GM18858 (cell line): ENCODE results near the gene PDZD8.
"Not testable (repeated sequence)": the region's sequence is repeated elsewhere in the genome, so short reads cannot be mapped to it uniquely, and the experiment has no call there.

ENCODE experiments used
- ATAC-seq: cut with Tn5 transposase; IDR thresholded peaks from one replicate; pipeline ENCODE4 v1.9.1; 2021; ENCODE audit not compliant: unreplicated experiment

The PDZD8 gene

DNA sequence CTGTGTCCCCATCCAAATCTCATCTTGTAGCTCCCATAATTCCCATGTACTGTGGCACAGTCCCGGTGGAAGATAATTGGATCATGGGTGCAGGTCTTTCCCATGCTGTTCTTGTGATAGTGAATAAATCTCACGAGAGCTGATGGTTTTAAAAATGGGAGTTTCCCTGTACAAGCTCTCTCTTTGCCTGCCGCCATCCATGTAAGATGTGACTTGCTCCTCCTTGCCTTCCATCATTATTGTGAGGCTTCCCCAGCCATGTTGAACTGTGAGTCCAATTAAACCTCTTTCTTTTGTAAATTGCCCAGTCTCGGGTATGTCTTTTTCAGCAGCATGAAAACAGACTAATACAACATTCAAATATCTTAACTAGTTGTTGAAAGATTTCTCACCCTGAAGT, 145.1 kb downstream of the PDZD8 start:
- not testable (repeated sequence) for ATAC-seq

DNA sequence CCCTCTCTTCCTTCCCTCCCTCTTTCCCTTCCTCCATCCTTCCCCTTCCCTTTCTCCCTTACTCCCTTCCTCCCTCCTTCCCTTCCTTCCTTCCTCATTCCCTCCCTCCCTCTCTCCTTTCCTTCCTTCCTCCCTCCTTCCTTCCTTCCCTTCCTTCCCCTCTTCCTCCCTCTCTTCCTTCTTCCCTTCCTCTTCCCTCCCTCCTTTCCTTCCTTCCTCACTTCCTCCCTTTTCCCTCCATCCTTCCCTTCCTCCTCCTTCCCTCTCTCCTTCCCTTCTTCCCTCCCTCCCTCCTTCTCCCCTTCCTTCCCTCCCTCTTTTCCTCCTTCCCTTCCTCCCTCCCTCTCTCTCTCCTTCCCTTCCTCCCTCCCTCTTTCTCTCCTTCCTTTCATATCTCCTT, 147.0 kb downstream of the PDZD8 start:
- no peak for ATAC-seq
